AG20443 (cell line): ENCODE measurements around the gene C1orf185.
A peak's percentile ranks its signal among the peaks of the same experiment; 100 is the strongest.
"Not testable (repeated sequence)": the region's sequence is repeated elsewhere in the genome, so short reads cannot be mapped to it uniquely, and the experiment has no call there.

Experiments used
- DNase-seq: peaks from one replicate; pipeline ENCODE4 v3.0.0; 2012; ENCODE audit warnings: low spot score, mixed read lengths

C1orf185 gene

DNA sequence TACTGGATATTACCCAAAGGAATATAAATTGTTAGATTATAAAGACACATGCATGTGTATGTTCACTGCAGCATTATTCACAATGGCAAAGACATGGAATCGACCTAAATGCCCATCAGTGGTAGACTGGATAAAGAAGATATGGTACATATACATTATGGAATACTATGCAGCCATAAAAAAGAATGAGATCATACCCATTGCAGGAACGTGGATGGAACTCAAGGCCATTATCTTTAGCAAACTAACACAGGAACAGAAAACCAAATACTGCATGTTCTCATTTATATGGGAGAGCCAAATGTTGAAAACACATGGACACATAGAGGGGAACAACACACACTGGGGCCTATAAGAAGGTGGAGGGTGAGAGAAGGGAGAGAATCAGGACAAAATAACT is 35.7 kb downstream of the C1orf185 start:
- DNase-seq: not testable (repeated sequence)

DNA sequence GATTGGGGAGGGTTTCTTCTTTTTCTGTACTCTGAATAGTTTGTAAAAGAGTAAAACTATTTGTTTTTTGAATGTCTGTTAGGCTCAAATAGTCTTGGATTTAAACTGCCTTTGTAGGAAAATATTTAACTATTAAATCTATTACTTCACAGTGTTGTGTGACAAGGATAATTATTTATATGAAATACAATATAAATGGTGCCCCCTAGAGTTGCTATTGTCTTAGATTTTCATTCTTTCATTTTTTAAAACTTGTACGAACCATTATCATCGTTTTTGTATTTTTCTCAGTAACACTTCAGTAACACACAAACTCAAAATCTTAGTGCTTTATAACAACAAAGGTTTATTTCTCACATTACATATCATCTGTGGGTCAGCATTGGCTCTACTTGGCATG is 37.4 kb downstream of the C1orf185 start:
- DNase-seq: no peak

GRCh38 chr1:51147394-51147793 is 45.4 kb downstream of the C1orf185 start:
- DNase-seq: no peak

DNA sequence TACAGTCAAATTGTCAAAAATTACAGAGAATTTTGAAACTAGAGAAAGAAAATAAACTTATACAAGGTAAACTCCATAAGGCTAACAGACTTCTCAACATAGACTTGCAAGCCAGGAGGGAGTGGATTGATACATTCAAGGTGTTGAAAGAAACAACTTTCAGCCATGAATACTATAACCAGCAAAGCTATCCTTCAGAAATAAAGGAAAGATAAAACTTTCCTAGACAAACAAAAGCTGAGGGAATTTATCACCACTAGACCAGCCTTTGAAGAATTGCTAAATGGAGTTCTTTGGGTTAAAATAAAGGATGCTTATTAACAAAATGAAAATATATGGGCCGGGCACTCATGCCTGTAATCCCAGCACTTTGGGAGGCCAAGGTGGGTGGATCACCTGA is 52.7 kb downstream of the C1orf185 start:
- no peak for DNase-seq

DNA sequence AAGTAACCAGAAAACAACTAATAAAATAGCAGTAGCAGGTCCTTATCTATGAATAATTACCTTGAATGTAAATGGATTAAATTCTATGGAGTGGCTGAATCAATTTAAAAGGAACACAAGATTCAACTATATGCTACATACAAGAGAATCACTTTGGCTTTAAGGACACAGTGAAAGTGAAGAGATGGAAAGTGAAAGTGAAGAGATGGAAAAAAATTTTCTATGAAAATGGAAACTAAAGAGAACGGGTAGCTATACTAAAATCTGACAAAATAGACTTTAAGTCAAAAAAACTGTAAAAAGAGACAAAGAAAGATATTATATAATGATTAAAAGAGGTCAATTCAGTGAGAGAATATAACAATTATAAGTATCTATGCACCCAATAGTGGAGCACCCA is 54.7 kb downstream of the C1orf185 start:
- no peak for DNase-seq

GRCh38 chr1:51157395-51157794 is 55.4 kb downstream of the C1orf185 start:
- DNase-seq: no peak

- DNase-seq: no peak
Measured at GRCh38 chr1:51158263-51158662, 56.2 kb downstream of the C1orf185 start.

DNA sequence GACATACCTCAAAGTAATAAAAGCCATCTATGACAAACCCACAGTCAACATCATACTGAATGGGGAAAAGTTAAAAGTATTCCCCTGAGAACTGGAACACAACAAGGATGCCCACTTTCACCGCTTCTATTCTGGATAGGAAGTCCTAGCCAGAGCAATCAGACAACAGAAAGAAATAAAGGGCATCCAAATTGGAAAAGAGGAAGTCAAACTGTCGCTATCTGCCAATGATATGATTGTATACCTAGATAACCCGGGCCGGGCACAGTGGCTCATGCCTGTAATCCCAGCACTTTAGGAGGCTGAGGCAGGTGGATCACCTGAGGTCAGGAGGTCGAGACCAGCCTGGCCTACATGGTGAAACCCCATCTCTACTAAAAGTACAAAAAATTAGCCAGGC is 60.5 kb downstream of the C1orf185 start:
- not testable (repeated sequence) for DNase-seq

DNA sequence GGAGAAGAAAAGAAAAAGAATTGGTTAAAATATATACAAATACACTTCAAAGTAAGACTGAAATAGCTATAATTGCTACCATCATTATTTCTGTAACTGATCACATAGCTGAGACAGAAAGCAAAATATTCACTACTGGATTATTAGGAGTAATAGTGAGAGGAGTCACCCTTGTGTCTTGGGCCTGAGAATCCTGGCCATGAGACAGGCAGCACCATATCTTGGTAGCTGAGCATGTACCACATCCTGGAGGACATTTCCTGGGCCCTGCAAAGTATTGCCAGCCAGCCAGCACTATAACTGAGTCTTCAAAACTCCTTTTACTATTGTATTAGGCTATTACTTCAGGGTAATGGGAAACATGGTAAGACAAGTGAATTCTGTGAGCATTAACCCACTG is 63.5 kb downstream of the C1orf185 start:
- DNase-seq: no peak

DNA sequence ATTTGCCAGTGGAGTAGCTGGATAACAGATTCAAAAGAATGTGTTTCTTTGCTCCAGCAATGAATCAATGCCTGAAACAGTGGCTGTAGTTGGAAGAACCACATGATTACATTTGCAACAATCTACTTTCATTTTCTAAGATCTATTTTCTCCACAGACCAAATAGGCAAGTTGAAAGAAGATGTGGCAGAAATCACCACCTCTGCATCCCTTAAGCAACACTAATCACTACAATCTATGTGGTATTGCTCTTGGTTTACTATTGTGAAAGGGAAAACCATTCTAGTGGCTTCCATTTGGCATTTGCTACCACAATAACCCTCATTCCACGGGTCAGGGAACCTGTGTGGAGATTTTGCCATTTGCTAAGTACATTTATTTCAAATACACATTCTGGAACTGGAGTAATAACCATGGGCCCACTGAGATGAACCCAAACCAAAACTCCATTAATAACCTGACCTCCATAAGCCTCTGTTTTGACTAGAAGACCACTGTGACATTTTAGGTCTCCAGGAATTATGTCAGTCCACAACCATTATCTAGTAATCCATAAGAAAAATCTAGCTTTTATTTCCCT is 66.3 kb downstream of the C1orf185 start:
- peak; percentile 24 for DNase-seq

DNA sequence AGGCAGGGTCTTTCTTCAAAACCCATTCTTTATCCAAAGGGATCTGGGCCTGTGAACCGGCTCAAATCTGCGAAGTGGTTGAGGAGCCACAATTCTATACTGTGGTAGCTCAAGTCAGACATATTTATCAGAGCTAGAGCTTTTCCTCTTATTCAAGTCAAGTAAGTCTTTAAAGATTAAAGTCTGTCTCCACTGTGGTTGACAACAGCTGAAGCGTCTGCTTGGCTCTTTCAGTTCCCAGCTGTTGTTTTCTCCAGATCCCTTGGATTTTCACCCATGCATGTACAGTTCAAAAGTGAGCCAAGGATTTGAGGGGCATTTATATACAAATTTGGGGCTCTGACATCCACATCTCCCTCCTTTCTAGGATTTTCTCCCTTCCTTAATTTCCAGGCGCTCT is 66.9 kb downstream of the C1orf185 start:
- DNase-seq: no peak

- no peak for DNase-seq
Measured at GRCh38 chr1:51170342-51170741, 68.3 kb downstream of the C1orf185 start.

- DNase-seq: no peak
Measured at GRCh38 chr1:51172811-51173210, 70.8 kb downstream of the C1orf185 start.

DNA sequence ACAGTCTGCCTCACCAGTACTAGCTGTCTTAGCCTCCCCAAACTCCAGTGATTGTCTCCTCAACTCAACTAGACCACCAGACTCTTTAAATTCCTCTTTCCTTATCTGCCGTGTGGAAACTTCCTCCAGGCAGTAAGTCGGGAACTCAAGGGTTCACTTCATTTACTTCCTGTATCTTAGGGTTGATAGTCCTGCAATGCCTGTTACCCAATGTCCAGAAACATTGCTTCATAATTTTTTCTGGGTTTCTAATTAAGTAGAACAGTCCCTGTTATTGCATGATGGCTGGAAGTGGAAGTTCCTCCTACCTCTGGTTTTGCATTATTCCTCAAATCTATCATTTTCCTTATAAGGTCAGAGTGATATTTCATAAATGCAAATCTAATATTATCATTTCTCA is 73.2 kb downstream of the C1orf185 start:
- no peak for DNase-seq

DNA sequence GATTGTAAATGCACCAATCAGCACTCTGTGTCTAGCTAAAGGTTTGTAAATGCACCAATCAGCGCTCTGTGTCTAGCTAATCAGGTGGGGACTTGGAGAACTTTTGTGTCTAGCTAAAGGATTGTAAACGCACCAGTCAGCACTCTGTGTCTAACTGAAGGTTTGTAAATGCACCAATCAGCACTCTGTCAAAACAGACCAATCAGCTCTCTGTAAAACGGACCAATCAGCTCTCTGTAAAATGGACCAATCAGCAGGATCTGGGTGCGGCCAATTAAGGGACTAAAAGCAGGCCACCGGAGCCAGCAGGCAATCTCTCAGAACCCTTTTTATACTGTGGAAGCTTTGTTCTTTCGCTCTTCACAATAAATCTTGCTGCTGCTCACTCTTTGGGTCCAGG is 76.0 kb downstream of the C1orf185 start:
- DNase-seq: not testable (repeated sequence)

GRCh38 chr1:51188230-51188629 is 86.2 kb downstream of the C1orf185 start:
- DNase-seq: no peak

DNA sequence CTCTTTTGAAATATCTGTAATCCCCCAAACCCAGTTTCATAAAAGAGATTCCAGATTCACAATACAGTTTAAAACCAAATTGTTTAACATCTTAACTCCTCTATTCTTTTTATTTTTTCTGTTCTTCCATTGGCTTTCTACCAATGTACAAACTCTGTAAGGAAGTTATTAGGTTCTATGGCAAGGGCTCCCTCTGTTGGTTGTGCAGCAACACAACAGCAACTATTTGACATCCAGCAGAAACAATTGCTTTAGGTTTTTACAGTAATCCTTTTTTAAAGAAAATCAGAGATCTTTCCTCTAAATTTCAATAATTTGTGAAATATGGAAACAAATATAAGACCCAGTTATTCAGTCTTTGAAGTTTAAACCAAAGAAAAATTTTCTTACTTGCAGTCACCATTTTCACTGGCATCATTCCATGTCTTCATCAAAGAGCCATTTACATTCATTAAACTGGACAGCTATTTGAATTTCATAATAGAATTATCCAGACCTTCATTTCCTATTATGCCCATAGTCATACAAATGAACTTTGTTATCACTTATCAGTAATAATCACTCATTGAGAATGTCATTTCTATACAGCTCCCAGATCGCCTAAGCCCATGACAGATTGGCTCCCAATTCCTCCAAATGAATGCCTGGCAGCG is 87.5 kb downstream of the C1orf185 start:
- peak; percentile 76 for DNase-seq

GRCh38 chr1:51190961-51191360 is 88.9 kb downstream of the C1orf185 start:
- DNase-seq: no peak

DNA sequence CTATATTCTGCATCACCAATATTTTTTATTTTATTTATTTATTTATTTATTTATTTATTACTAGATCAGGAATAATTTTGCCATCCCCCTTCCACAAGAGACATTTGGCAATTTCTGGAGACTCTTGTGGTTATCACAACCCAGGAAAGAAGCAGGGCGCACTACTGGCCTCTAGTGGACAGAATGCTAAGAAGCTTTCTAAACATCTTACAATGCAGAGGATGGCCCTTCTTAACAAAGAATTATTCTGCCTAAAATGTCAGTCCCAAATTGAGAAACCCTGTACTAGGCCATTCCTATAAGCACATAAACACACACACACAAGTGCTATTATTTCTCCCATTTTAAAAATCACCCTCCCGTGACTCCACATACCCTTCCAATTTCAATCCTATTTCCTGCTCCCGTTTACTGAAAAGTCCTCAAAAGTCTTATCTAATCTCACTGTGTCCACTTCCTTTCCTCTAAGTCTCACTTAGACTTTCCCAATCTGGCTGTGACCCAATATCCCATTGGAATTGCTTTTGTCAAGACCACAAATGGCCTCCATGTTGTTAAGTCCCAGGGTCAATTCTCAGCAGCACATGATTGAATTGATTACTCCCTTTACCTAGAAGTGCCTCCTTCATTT is 90.3 kb downstream of the C1orf185 start:
- peak; percentile 73 for DNase-seq

DNA sequence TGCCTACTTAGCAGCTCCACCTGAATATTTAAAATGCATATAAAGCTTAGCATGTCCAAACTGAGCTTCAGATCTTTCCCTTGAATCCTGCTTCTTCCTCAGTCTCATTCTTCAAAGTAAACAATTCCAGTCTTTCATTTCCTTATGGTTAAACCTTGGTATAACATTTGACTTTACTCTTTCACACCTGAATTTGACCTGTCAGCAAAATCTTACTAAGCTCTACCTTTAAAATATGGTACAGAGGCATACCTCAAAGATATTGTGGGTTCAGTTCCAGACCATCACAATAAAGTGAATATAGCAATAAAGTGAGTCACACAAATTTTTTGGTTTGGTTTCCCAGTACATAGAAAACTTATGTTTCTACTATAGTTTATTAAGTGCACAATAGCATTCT is 91.5 kb downstream of the C1orf185 start:
- DNase-seq: no peak
